Hepatocyte (in vitro differentiated cells): Measurements from ENCODE around the gene INTS6. TPM values are rescaled to one million over a fixed set of nuclear protein-coding genes. Genes with fewer than 3 reads are reported as not detected.

Experiments
- DNase-seq: peaks from one replicate; pipeline ENCODE4 v3.0.0-alpha.2; 2016; ENCODE audit warnings: low spot score
- H2AFZ ChIP-seq: fragments of 200-600 bp; sonication (generic); 2 replicates; pipeline ENCODE4 v1.6.0; 2016; ENCODE audit warnings: antibody characterized with exemption, mild to moderate bottlenecking
- H3K27ac ChIP-seq: fragments of 200-600 bp; sonication (generic); 2 replicates; pipeline ENCODE4 v1.5.1; 2016; ENCODE audit warnings: mild to moderate bottlenecking
- H3K27me3 ChIP-seq: fragments of 200-600 bp; sonication (generic); 2 replicates; pipeline ENCODE4 v1.6.1; 2016
- H3K36me3 ChIP-seq: fragments of 200-600 bp; sonication (generic); replicated peaks from 2 replicates; pipeline ENCODE4 v1.5.1; 2016; ENCODE audit warnings: low read depth; ENCODE audit not compliant: insufficient read depth
- H3K4me1 ChIP-seq: fragments of 200-600 bp; sonication (generic); 2 replicates; pipeline ENCODE4 v1.5.1; 2016; ENCODE audit warnings: mild to moderate bottlenecking, moderate library complexity; ENCODE audit not compliant: insufficient read depth
- H3K4me2 ChIP-seq: fragments of 200-600 bp; sonication (generic); 2 replicates; pipeline ENCODE4 v1.6.0; 2016
- H3K4me3 ChIP-seq: fragments of 200-600 bp; sonication (generic); 2 replicates; pipeline ENCODE4 v1.5.1; 2016; ENCODE audit warnings: mild to moderate bottlenecking
- H3K79me2 ChIP-seq: fragments of 200-600 bp; sonication (generic); 2 replicates; pipeline ENCODE4 v1.6.0; 2017; ENCODE audit warnings: mild to moderate bottlenecking
- H3K9me2 ChIP-seq: fragments of 200-600 bp; sonication (generic); replicated peaks from 2 replicates; pipeline ENCODE4 v1.6.0; 2017; ENCODE audit warnings: mild to moderate bottlenecking; ENCODE audit not compliant: insufficient read depth
- H3K9me3 ChIP-seq: fragments of 200-600 bp; sonication (generic); 2 replicates; pipeline ENCODE4 v1.5.1; 2016; ENCODE audit warnings: low read depth, mild to moderate bottlenecking
- H4K20me1 ChIP-seq: fragments of 200-600 bp; sonication (generic); 2 replicates; pipeline ENCODE4 v1.6.0; 2016; ENCODE audit warnings: mild to moderate bottlenecking; ENCODE audit not compliant: insufficient read depth, poor library complexity, severe bottlenecking
- EZH2 ChIP-seq: fragments of 200-600 bp; sonication (generic); IDR thresholded peaks from 2 replicates; pipeline ENCODE4 v1.6.1; 2016; ENCODE audit warnings: antibody characterized with exemption, mild to moderate bottlenecking, borderline replicate concordance
- EZH2phosphoT487 ChIP-seq: fragments of 200-600 bp; sonication (generic); IDR thresholded peaks from one replicate; pipeline ENCODE4 v1.6.1; 2018; ENCODE audit warnings: antibody characterized with exemption, mild to moderate bottlenecking, low read depth, moderate library complexity; ENCODE audit not compliant: unreplicated experiment, severe bottlenecking
- WGBS: methylation state at CpG from one replicate; pipeline ENCODE4 v1.1.6; 2016; ENCODE audit warnings: low lambda C conversion rate; ENCODE audit errors: missing lambda C conversion rate; 5-methylcytosine and 5-hydroxymethylcytosine counted together
- polyA plus RNA-seq: library from polyadenylated mRNA; unstranded; fragments of >200 nt; fragmentation: Nextera tagmentation; extraction: Ambion mirVana; gene quantifications from 2 replicates; pipeline ENCODE4 v1.2.1, GENCODE V29; 2016
- total RNA-seq: library from RNA; depleted of rRNA; stranded (reverse); fragments of >200 nt; gene quantifications from 2 replicates; pipeline ENCODE4 v1.2.3, GENCODE V29; 2014
- TF ChIP-seq, protein P1 (sequence below): fragments of 200-600 bp; sonication (generic); IDR thresholded peaks from 2 replicates; pipeline ENCODE4 v1.5.1; 2016; ENCODE audit warnings: antibody characterized with exemption, mild to moderate bottlenecking; ENCODE audit not compliant: poor library complexity

INTS6 gene
- total and polyA plus RNA-seq, 2 experiments from 2014 or later = 28.5 to 51.2 TPM

DNA sequence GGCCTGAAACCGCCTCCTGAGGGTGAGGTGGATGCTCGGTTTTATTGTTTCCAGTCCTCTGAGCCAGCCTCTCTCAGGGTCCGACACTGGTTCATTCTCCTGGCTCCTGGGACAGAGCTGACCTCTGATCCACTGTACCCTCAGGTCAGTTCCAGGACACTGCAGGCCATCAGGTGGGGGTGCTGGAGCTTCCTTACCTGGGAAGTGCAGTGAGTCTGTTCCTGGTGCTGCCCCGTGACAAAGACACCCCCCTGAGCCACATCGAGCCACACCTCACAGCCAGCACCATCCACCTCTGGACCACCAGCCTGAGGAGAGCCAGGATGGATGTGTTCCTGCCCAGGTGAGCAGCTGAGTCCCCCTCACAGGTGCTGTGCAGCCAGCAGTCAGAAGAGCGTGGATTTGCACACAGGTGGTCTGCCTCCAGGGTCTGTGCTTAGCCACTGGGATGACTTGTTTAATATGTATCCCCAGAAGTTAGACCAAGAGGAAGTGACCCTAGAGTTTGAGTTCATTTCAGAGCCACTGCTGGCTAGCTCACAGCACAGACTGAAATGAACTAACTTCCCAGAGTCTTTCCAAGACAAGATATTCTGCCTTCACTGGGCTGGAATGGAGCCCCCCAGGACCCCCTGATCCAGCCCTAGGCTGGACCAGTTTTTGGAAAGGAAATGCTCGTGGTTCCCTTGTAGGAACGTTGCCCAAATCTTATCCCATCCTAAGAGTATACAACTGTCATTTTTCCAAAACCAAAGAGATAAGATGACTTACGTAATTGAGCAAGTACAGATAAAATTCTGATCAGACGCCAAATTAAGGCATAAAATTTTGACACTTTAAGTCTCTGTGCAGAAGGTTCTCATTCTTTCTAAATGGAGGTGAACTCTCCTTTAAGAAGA lies 104.5 kb downstream of the INTS6 start:
- H3K79me2 ChIP-seq = no peaks in the 10 kb centered on the region
- no peaks in the 10 kb centered on the region for H4K20me1 ChIP-seq
- no peak overlapping the region for H3K27ac ChIP-seq
- no peak overlapping the region for H2AFZ ChIP-seq
- no peak for TF ChIP-seq EZH2phosphoT487
- TF ChIP-seq, protein P1, sequence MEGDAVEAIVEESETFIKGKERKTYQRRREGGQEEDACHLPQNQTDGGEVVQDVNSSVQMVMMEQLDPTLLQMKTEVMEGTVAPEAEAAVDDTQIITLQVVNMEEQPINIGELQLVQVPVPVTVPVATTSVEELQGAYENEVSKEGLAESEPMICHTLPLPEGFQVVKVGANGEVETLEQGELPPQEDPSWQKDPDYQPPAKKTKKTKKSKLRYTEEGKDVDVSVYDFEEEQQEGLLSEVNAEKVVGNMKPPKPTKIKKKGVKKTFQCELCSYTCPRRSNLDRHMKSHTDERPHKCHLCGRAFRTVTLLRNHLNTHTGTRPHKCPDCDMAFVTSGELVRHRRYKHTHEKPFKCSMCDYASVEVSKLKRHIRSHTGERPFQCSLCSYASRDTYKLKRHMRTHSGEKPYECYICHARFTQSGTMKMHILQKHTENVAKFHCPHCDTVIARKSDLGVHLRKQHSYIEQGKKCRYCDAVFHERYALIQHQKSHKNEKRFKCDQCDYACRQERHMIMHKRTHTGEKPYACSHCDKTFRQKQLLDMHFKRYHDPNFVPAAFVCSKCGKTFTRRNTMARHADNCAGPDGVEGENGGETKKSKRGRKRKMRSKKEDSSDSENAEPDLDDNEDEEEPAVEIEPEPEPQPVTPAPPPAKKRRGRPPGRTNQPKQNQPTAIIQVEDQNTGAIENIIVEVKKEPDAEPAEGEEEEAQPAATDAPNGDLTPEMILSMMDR = no peak
- TF ChIP-seq EZH2 = no peak
- no peak overlapping the region for H3K4me2 ChIP-seq
- no peak overlapping the region for H3K4me3 ChIP-seq
- H3K4me1 ChIP-seq = no peaks in the 10 kb centered on the region
- H3K9me2 ChIP-seq = no peaks in the 10 kb centered on the region
- no peaks in the 10 kb centered on the region for H3K36me3 ChIP-seq
- WGBS = 88% methylated on average over 10 of the region's 10 CpGs
- H3K9me3 ChIP-seq = no peaks in the 10 kb centered on the region
- DNase-seq = no peak
- H3K27me3 ChIP-seq = no peaks in the 10 kb centered on the region

- no peak for DNase-seq
- Histone ChIP-seq H3K79me2 (no peaks in the 10 kb centered on the region), H3K4me1 (no peaks in the 10 kb centered on the region), H3K27ac (no peak overlapping the region), H3K27me3 (no peaks in the 10 kb centered on the region), H3K4me3 (no peak overlapping the region), H3K9me3 (no peaks in the 10 kb centered on the region), H3K9me2 (no peaks in the 10 kb centered on the region), H4K20me1 (no peaks in the 10 kb centered on the region), H2AFZ (no peak overlapping the region), H3K4me2 (no peak overlapping the region), H3K36me3 (no peaks in the 10 kb centered on the region)
- WGBS = 87% methylated on average over 9 of the region's 9 CpGs
- TF ChIP-seq EZH2phosphoT487 (no peak), EZH2 (no peak)
- TF ChIP-seq, protein P1 = no peak
Measured at GRCh38 chr13:51347099-51347498, 105.7 kb downstream of the INTS6 start.

- no peaks in the 10 kb centered on the region for H3K79me2 ChIP-seq
- H2AFZ ChIP-seq = no peak overlapping the region
- H3K27me3 ChIP-seq = no peaks in the 10 kb centered on the region
- TF ChIP-seq, protein P1 = no peak
- TF ChIP-seq EZH2 (no peak), EZH2phosphoT487 (no peak)
- H3K4me1 ChIP-seq = no peaks in the 10 kb centered on the region
- no peaks in the 10 kb centered on the region for H4K20me1 ChIP-seq
- H3K4me2 ChIP-seq = no peak overlapping the region
- H3K9me2 ChIP-seq = no peaks in the 10 kb centered on the region
- H3K4me3 ChIP-seq = no peak overlapping the region
- H3K27ac ChIP-seq = no peak overlapping the region
- DNase-seq = no peak
- no peaks in the 10 kb centered on the region for H3K36me3 ChIP-seq
- no peaks in the 10 kb centered on the region for H3K9me3 ChIP-seq
- 87% methylated on average over 2 of the region's 2 CpGs for WGBS
Measured at GRCh38 chr13:51346397-51346796, 106.4 kb downstream of the INTS6 start.
